HuH-7 (cell line): ENCODE results near the gene UEVLD.

ENCODE experiments used
- DNase-seq: peaks from one replicate; pipeline ENCODE4 v3.0.0; 2011; ENCODE audit warnings: low spot score

The UEVLD gene

GRCh38 chr11:18498039-18498438, 90.5 kb downstream of the UEVLD start:
- DNase-seq: no peak

- DNase-seq: no peak
Observed at GRCh38 chr11:18495703-18496102, 92.8 kb downstream of the UEVLD start.

GRCh38 chr11:18495271-18495670, 93.3 kb downstream of the UEVLD start:
- no peak for DNase-seq

- no peak for DNase-seq
Observed at GRCh38 chr11:18493310-18493709, 95.2 kb downstream of the UEVLD start.

- DNase-seq: no peak
Observed at GRCh38 chr11:18492888-18493287, 95.6 kb downstream of the UEVLD start.

- no peak for DNase-seq
Observed at GRCh38 chr11:18491924-18492323, 96.6 kb downstream of the UEVLD start.

GRCh38 chr11:18490736-18491485, 97.6 kb downstream of the UEVLD start:
- no peak for DNase-seq

GRCh38 chr11:18490319-18490718, 98.2 kb downstream of the UEVLD start:
- DNase-seq: no peak

- DNase-seq: no peak
Observed at GRCh38 chr11:18485913-18486528, 102.5 kb downstream of the UEVLD start.
